Measurements from ENCODE around the gene GFAP.

Gene GFAP

DNA sequence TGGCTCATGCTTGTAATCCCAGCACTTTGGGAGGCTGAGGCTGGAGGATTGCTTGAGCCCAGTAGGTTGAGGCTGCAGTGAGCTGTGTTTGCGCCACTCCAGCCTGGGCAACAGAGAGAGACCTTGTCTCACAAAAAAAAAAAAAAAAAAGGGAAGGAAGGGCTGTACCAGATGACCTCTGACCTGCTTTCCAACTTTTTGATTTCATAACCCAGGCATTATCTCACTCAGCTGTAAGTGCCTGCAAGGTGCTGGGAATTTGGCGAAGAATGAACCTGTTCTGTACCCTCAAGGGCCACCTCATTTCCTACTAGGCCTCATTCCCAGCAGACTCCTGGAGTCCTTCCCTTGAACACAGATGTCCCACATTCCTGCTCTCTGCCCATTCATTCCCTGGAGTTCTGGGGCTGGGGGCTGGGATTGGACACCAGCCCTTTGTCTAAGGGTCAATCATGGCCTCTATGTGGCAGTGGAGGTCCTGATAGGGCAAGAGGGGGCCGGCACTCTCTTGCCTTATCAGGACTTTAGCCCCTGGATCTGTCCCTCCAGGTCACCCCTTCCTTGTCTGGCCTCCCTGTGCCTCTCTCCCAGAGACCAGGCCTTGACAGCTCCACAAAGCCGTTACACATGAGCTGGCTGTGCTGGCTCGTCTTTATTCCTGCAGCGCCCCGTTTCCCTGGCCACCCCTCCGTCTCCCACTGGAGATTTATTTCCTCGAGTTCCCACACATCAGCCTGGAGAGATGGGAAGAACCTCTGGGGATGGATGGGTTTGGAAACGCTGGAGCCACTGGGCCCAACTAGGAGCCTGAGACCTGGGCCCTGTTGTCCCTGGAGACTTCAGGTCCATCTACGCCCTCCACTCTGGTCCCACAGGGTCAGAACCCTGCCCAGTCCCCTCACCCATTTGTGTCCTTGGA, 821 bp upstream of the GFAP start:
- in situ Hi-C loops (cut with MboI; ENCODE audit: low sequenced_read_pairs): no loop called here

DNA sequence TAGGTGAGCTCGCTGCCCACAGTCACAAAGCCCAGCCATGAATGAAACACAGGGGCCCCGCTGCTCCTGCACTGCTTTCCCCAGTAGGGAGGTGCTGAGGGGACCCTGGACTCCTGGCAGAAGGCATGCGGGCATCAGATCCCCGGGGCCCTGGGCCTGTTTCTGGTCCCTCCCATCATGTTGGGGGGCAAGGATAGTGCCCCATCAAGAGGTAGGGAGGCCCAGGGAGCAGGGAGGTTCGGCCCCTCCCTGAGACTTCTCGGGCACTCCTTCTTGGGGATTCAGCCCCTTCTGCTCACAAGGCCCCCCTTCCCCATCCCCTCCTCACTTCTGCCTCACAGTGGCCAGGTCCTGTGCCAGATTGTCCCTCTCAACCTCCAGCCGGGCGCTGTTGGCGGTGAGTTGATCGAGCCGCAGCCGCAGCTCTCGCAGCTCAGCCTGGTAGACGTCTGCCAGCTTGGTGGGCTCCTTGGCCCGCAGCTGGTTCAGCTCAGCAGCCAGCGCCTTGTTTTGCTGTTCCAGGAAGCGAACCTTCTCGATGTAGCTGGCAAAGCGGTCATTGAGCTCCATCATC, 515 bp downstream of the GFAP start:
- in situ Hi-C loops (cut with MboI; ENCODE audit: low sequenced_read_pairs): no loop called here

- in situ Hi-C loops (cut with MboI; ENCODE audit: low sequenced_read_pairs): no loop called here
These were observed 1.2 kb downstream of the GFAP start for GRCh38 chr17:44914148-44914547.

- in situ Hi-C loops (cut with MboI; ENCODE audit: low sequenced_read_pairs): no loop called here
These were observed 1.6 kb downstream of the GFAP start for GRCh38 chr17:44913676-44914075.

DNA sequence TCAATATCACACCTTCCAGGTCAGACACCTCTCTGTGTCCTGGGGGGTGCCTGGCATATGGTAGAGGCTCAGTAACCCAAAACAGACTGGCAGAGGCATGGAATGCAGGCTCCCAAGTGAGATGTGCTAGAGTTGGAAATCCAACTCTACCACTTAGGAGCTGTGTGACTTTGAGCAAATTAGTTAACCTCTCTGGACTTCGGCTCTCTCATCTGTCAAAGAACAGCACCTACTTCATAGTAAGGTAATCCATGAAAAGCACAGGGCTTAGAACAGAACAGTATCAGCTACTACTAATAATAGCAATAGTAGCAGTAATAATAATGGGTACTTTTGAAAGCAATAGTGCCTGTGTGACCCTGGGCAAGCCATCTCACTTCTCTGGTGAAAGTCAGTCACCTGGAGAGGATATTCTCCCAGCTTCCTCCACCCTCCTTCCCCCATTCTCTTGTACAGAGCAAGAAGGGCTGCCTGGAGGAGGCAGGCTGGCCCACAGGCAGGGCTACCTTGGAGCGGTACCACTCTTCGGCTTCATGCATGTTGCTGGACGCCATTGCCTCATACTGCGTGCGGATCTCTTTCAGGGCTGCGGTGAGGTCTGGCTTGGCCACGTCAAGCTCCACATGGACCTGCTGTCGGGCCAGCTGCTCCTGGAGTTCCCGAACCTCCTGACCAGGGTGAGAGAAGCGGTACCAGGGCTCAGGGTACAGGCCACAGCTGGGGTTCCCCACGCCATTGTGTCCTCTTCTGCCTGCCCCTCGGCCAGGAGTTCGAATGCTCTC, 2.3 kb downstream of the GFAP start:
- in situ Hi-C loops (cut with MboI; ENCODE audit: low sequenced_read_pairs): no loop called here

GRCh38 chr17:44911133-44912001, 3.9 kb downstream of the GFAP start:
- in situ Hi-C loops (cut with MboI; ENCODE audit: low sequenced_read_pairs): no loop called here

- in situ Hi-C loops (cut with MboI; ENCODE audit: low sequenced_read_pairs): no loop called here
These were observed 4.8 kb downstream of the GFAP start for GRCh38 chr17:44910231-44911106.

GRCh38 chr17:44909681-44910144, 5.6 kb downstream of the GFAP start:
- in situ Hi-C loops (cut with MboI; ENCODE audit: low sequenced_read_pairs): no loop called here

DNA sequence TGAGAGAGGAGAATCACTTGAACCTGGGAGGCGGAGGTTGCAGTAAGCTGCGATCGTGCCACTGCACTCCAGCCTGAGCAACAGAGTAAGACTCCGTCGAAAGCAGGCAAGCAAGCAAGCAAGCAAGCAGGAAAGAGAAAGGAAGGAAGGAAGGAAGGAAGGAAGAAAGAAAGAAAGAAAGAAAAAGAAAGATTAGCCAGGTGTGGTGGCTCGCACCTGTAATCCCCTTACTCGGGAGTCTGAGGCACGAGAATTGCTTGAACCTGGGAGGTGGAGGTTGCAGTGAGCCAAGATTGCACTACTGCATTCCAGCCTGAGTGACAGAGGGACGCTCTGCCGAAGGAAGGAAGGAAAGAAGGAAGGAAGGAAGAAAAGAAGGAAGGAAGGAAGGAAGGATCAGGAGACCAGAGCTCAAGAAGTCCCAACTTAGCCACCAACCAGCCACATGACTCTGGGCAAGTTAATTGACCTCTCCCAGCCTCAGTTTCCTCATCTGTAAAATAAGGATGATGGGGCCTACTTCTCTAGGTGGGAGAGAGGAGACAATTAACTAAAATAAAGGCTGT, 6.5 kb downstream of the GFAP start:
- in situ Hi-C loops (cut with MboI; ENCODE audit: low sequenced_read_pairs): no loop called here

GRCh38 chr17:44907729-44908470, 7.4 kb downstream of the GFAP start:
- in situ Hi-C loops (cut with MboI; ENCODE audit: low sequenced_read_pairs): no loop called here

DNA sequence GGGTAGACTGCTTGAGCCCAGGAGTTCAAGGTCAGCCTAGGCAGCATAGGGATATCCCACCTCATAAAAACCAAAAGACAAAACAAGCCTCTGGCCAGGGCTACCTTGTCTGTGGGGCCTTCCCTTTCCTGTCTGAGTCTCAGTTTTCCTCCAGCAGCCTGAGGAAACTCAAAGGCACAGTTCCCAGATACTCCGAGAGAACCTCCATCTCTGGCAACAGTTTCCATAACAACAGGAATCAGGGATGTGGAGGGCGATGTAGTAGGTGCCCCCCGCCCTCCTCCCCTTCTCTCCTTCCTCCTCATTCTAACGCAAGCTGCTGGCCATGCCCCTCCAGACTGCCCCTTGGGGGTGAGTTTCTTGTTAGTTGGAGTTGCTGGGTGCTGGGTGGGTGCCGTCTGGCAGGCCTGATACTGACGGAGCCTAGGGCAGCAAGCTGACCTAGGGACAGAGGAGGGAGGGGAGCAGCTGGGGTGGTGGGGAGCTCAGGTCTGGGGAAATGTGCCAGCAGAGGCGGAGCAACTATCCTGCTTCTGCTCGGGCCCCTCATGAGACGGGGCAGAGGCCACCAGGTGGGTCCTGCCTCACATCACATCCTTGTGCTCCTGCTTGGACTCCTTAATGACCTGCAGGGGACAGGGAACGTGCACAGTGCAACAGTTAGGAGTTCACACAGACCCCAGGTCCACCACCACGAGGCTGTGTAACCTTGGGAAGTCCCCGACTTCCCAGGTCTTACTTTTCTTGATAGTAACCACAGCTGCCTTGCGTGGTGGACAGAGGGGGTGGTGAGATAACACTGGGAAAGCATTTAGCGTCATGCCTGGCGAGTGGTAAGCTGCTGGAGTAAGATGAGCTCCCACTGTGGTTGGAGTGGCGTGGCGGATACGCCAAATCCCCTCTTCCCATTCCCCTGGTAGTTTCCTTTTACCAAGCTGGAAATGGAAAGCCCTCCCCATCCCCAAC, 8.3 kb downstream of the GFAP start:
- in situ Hi-C loops (cut with MboI; ENCODE audit: low sequenced_read_pairs): no loop called here

- in situ Hi-C loops (cut with MboI; ENCODE audit: low sequenced_read_pairs): no loop called here
These were observed 9.2 kb downstream of the GFAP start for GRCh38 chr17:44906010-44906646.

GRCh38 chr17:44905006-44906000, 10.0 kb downstream of the GFAP start:
- in situ Hi-C loops (cut with MboI; ENCODE audit: low sequenced_read_pairs): no loop called here

DNA sequence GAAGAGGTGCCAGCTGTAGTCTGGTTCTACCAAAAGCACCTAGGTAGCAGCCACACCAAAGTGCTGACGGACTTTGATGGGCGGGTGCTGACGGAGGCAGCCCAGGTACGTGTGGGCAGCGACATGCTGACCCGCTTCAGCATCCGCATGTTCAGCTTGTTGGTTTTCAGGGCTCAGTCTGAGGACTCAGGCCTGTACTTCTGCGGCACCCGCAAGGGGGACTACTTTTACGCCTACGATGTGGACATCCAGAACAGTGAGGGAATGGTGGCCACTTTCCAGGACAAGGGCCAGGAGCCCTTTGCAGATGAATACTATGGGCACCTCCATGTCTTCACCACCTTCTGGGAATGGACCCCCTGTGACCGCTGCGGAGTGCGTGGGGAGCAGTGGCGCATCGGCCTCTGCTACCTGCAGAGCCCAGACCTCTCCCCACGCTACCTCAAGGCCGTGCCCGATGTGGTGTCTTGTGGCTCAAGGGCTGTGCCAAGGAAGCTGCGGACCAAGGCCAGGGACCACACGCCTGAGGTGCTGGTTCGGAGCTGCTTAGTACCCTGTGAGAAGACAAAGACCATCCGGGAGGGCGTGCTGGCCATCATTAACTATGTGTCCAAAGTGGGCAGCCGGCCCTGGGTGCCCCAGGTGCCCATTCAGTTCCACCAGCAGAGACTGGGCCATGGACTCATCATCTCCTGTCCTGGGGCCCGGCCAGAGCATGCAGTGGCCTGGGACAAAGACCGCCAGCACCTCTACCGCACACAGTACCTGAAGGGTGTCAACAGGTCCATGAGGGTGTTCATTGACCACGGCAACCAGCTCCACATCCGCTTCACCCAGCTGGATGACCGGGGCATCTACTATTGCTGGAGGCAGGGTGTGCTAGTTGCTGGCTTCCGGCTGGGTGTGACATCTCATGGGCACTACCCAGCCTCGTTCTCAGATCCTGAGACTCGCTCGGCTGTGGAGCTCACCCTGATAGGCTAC, 11.0 kb downstream of the GFAP start:
- in situ Hi-C loops (cut with MboI; ENCODE audit: low sequenced_read_pairs): no loop called here

Measured in HL-60/S4 (cell line).